Hematopoietic multipotent progenitor cell treated with erythropoietin and hydrocortisone succinate and interleukin-3 and kit ligand, for 15 days (in vitro differentiated cells): ENCODE results near the gene TEX28.
"Not testable (repeated sequence)": the region's sequence is repeated elsewhere in the genome, so short reads cannot be mapped to it uniquely, and the experiment has no call there.

Experiments
- DNase-seq: peaks from one replicate; pipeline ENCODE4 v3.0.0-alpha.2; 2015; ENCODE audit warnings: low spot score

The TEX28 gene, protein sequence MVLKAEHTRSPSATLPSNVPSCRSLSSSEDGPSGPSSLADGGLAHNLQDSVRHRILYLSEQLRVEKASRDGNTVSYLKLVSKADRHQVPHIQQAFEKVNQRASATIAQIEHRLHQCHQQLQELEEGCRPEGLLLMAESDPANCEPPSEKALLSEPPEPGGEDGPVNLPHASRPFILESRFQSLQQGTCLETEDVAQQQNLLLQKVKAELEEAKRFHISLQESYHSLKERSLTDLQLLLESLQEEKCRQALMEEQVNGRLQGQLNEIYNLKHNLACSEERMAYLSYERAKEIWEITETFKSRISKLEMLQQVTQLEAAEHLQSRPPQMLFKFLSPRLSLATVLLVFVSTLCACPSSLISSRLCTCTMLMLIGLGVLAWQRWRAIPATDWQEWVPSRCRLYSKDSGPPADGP

DNA sequence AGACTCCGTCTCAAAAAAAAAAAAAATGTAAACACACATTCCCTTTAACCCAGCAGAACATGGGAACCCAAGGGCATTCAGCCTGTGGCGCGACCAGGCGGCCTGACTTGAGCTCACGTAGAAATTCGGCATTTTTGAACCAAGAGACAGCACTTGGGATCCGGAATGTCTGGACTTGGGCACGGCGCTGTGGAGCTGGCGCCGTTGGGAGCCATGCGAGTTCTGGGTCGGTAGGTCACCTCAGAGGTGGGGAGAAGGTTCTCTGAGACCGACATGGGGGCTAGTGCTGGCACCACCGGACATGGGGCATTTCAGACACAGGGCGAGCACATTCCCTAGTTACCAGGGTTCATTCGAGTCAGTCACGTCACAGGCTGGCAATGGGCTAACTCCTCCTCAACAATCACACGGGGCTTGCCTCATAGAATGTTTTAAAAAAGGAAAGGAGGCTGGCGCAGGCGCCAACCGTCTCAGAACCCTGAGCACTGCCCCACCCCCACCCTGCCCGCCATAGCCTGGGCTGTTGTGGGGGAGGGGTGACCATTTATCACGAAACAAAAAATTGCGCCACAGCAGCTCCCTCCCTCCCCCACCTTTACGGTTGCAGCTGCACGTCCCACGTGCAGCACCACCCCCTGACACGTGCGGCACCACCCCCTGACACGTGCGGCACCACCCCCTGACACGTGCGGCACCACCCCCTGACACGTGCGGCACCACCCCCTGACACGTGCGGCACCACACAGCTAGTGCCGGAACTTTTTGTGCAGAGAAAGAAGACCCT lies at the start of gene TEX28:
Gene TEX28 (minus strand): TSS at position 334 of the 784 bp plus-strand sequence. CDS start 3,007 bp downstream, outside the sequence.
- DNase-seq: no peak

DNA sequence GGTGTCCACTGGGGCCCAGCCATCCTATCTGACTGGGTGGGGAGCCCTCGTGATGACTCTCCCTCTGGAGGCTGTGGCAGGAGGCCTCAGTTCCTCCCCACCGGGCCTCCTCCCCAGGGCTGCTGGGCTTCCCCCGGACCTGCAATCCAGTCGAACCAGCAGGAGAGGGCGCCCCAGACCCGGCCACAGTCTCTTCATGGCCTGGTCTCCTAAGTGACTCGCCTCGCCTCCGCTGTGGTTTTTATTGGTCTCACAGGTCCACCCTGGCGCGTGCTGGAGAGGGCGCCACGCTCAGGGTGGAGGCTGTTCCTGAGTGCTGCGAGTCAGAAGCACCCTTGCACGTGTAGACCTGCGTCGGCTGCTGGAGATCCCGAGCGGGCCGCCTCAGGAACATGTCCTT lies 48.7 kb upstream of the TEX28 start:
- DNase-seq: not testable (repeated sequence)

DNA sequence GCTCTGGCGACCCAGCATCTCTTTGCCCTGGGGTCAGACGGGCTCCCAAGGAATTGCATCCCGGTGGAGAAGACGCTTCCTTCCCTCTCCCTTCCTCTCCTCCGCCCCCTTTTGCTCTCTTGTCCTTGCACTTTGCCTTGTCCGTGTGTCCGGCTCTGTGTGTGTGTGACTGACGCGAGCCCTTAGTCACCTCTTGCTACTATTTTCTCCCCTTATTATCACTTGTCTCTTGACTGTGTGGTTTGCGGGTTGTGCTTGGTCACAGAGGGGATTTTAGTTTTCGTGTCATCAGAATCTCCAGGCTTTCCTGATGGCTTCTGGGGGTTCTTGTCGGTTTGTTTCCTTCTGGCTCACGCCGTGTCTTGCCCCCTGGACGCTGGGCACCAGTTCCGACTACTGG lies 48.1 kb upstream of the TEX28 start:
- not testable (repeated sequence) for DNase-seq

DNA sequence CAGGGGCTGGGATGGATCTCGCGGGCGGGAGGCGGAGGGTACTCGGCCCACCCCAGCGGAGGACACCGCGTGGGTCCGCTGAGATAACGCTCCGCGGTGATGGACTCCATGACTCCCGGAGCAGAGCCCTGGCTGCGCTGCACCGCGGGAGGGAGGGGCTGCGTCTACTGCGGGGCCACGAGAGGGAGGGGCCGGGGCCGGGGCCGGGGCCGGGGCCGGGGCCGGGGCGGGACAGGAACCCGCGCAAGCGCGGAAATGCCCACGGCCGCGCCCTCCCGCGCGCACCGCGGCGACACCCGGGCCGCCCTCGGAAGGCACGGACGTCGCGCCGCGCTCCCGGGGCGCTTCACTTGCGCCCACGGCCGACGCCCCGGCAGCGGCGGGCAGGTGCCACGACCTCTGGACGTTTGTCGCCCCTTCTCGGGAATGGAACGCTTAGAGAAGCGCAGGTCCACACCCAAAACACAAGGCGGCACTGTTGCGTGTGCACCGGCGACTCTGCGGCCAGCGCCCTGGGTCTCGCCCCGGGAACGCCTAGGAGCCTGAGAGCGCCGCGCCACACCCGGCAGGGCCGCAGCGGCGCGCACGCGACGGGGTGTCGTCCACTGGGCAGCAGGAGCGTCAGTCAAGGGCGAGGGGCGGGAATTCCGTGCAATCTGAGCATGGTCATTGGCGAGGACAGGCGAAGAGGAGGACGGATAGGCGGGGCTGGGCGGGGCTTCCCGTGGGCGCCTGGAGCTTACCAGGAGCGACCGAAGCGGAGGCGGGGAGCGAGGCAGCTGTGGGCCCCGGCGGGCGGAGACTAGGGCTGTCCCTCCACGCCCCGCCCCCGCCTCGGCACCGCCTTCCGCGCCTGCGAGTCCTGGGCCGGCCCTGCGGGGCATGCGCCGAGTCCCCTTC lies 46.7 kb upstream of the TEX28 start:
- not testable (repeated sequence) for DNase-seq

DNA sequence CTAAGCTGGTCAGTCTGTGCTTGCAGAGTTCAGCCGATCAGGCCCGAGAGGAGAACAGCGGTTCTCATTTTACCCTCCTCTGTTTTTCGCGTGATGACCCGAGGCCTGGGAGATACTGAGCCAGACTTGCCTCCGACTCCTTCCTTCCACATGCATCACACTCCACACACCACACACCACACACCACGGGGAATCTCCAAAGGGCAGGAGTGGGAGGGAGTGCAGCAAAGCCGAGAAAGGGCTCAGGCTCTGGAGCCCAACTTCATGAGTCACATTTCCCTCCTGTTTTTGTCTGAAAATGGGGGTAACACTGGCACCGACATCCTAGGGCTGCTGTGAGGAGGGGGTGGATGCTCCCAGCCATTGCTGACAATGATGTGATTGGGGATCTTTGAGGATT lies 39.6 kb upstream of the TEX28 start:
- no peak for DNase-seq

DNA sequence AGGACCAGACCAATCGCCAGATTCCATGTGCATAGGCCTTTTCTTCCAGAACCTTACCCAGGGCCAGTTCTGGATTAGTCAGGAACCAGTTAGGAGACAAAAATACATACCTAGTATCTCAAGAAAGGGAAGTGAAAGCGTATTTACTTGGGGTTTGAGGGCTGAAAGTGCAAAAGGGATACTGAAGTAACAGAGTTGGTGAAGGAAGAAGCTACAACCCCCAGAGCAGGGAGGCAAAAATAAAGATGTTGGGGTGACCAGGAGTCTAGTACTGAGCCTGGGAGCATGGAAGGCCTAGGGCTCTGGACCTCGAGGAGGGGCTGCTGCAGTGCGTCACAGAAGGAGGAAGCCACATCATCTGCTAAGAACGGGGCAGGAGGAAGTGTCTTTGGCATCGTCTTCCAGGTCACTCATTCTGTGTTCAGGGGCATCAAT lies 38.9 kb upstream of the TEX28 start:
- no peak for DNase-seq

DNA sequence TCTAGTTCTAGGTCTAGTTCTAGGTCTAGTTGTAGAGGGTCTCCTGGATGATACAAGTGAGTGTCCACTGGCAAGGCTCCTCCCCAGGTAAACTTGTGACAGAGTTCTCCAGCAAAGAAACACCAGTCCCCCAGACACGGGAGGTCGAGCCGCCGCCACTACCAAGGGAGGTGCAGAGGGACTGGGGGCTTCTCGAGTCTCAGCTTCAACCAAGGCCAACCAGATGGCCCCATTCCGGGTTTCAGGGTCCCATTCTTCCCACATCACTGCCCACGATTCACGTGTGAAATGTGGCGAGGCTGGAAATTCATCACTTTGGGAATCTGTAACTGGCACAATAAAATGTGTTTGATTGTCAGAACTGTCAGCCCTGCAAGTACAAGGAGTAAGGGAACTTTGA lies 38.2 kb upstream of the TEX28 start:
- DNase-seq: no peak

DNA sequence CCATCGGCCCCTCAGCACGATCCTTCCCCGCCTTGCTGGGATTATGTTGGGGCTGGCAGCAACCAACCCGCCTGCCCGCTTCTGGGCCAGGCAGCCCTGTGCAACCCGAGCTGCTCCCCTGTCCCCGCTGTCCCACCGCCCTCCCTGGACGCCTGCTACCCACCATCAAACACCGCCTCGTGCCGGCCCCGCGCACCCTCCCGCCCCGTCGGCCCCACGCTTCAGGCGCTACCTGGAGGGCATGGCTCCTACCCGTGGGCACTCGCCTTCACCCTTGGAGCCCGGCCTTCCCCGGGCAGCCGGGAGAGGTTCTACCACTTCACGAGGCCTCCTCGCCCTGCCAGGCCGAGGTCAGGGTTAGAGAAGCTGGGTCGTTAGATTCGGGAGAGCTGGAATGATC lies 37.6 kb upstream of the TEX28 start:
- no peak for DNase-seq

DNA sequence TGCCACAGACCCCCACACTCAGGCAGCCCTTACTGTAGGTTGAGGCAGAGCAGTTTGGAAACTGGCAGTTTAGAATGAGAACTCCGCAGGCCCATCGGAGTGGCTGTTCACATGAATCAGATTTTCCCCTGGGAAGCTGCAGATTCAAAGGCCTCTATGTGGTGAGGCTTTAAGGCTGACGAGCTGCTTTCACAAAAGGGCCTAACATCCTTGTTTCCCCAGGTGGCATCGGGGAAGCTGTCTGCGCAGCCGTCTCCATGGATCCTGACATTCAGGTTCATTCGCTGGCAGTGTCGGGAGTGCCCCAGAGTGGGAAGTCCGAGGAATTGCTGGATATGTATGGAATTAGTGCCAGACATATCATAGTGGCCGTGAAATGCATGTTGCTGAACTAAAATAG lies 34.4 kb upstream of the TEX28 start:
- no peak for DNase-seq

DNA sequence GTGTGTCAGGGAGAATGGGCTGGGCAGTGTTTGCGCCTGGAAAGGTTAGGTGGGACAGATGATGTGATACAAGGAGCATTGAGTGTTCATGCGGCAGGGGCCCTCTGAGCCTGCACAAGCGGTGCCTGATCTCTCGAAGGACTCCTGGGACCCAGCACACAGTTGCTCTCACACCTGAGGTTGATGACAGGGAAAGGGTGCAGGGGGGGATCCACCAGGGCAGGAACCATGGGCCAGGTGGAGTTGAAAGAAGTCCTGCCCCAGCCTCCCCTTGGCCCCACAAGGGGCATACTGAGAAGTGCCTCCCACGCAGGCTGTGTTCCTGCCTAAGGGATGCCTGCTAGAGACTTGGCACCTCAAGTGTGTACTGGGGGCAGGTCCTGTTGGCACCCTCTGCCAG lies 33.7 kb upstream of the TEX28 start:
- DNase-seq: no peak

DNA sequence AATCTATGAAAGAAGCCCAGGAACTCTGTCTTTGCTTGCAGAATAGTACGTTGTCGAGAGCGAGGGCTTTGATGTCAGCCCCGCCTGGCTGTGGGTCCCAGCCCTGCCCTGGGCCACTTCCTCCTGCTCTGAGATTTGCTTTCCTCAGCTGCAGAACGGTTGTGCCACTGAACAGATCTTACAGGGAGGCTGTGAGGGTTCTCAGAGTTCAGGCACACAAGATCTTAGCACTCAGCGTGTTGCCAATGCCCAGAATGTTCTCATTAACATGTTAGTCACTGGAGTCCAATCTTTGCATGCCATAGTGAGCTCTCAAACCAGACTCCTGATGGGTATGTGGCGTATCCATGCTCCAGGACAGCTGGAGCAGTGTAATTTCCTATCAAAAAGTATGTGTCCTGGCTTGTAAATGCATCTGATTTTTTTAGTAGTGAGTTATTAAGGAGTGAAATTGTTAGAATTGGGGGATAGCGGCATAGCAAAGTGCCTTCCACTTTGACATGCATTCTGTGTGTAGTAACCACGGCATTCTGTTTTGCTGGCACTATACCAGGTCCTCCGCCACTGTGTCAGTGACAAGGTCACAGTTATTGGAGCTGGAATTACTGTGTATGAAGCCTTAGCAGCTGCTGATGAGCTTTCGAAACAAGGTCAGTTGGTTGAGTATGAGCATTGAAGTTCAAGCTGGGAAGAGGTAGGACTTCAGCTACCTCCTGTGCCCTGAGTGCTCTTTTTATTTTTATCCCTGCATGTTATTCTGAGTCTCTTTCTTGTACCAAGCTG lies 32.3 kb upstream of the TEX28 start:
- no peak for DNase-seq

DNA sequence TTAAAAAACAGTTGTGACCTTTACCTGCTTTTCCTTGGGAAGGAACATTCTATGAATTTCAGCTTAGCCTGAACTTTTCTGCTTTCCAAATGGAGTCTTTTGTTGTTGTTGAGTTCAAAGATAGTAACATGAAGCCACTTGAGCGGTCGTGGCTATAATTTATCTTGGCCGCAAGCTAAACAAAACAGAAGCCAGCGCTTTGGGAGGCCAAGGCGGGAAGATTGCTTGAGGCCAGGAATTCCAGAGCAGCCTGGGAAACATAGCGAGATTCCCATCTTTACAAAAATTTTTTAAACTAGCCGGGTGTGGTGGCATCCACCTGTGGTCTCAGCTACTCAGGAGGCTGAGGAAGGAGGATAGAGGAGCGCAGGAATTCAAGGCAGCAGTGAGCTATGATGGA lies 30.6 kb upstream of the TEX28 start:
- DNase-seq: no peak

DNA sequence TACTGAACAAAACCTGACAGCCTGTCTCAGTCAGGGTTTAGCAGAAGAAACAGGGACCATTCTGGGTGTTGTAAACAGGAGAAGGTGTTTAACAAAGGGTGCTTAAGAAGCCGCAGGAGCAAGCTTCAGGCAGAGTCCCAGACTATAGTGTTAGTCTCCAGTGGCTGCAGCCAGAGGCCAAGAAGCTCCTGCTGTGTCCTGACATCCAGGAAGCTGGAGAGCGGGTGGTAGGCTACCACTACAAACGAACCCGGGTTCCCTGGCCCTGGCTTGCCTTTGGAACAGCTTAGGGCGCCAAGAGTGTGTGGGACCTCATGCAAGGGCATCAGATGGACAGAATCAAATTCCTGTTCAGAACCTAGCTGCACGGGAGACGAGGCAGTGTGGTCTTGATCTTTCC lies 28.6 kb upstream of the TEX28 start:
- DNase-seq: no peak

DNA sequence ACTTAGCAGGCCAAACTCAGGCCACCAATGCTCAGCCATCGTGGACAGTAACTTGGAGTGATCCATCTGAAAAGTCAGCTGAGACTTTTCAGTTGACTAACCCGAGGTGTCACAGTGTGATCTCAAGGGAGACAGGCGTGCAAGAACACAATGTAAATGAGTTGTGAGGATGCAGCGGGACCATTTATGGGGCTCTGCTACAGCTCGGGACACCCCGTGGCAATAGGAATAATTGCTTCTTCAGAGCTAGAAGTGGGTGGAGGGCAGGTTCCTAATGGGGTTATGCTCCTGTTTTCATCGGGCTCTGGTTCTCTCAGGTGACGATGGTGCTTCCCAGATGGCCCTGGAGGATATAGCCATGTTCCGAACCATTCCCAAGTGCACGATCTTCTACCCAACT lies 28.0 kb upstream of the TEX28 start:
- no peak for DNase-seq

DNA sequence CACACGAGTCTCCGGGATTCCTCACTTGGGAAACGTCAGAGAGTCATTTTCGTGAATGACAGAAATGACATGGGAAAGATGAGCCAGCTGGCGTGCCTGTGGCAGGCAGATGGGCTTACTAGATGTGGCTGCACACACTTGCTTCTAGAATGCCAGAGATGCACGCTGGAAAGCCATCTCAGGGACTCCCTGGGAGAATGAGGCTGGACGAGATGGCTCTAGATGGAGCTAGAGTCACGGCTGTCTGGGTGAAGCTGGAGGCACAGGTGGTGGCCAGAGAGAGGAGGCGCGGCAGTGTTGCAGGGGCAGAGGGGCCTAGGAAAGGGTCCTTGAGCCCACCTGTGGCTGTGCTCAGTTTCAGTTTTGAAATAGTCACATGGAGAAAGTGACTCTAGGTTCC lies 26.7 kb upstream of the TEX28 start:
- no peak for DNase-seq

DNA sequence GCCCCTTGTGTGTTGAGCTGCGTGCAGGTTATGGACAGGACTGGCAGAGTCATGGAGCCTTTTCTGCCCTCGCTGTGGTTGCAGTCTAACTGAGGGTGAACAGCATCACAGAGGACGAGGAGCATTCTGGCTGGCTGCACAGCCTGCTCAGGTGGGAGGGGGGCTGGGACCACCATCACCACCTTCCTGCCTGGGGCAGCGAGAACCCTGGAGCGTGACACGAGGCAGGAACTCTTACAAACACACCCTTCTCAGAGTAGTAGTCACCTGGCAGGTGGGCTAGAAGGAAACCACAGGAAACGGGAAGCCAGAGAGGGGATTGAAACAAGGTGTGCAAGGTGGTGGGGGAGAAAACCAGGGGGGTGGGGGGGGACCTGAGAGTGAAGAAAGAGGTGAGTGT lies 26.2 kb upstream of the TEX28 start:
- no peak for DNase-seq

DNA sequence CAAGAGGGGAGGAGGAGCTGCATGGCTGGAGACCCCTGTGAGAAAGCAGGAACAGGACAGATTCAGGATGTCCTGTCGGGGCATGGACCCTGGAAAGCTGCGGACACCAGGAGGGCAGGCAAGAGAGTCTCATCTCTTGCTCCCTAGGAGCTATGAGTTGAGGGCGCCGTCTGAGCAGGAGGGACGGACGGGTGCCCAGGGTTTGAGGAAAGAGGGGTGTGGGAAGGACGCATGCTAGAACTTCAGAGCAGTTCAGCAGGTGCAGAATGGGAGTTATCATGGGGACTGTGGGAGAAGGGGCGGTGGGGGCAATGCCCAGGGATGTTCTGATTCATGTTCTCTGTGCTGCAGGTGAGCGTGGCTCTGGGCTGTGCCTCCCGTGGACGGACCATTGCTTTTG lies 25.5 kb upstream of the TEX28 start:
- no peak for DNase-seq

DNA sequence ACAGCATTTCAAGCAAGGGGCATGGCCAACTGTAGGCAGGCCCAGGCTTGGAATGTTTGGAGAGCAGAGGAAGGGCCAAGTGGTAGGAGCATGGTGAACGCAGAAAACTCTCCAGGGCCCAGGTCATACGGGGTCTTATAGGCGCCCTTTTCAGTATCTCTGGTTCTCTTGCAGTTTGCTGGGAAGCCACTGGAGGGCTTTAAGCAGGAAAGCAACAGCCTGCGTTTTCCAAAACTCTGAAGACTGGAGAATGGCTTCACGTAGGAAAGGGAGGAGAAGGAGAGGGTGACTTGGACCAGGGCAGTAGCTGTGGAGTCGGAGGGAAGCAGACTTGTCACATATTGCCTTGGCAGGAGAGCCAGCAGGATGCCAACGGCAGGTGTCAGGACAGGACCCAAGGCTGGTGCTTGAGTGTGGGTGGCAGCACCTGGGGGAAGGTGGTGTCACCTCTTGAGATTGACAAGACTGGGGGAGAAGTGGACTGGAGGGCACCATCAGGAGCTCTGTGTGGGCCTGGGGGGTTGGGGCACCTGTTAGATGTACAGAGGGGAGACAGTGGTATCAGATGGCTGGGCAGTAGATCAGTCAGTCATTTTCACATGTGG lies 22.6 kb upstream of the TEX28 start:
- peak; percentile 3 for DNase-seq

DNA sequence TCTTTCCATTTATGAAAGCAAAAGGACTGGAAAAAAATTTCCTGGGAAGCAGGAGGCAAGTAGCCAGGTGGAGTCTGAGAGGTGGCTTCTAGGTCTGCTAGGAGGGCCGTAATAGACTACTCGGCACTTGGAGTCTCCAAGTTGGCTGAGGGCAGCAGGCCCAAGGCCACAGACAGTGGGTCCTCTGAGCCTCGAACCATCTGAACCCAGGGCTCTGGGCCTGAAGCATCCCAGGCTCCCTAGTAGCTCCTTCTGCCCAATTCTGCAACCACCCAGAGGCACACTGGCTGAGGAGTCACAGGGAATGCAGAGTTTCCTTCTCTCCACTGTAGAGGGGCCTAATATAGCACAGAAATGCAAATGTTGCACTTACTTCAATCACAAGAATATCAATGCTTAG lies 20.5 kb upstream of the TEX28 start:
- DNase-seq: no peak

DNA sequence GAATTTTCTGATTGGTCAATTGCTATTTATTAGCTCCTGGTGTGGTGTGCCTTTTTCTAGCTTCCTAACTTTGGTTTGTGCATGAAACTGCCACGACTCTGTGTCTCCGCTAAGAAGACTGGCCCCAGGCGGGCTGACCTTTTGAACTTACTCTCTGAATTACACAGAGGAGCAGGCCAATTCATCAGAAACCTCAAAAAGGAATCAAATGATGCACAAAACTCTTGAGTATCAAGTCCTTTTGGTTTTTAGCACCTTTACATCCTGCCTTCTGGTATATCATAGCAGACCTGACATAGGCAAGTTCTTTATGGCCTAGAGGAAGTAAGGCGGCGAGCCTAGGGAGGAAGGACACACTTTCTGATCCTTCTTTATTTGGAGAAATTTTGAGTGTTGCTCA lies 18.2 kb upstream of the TEX28 start:
- no peak for DNase-seq

DNA sequence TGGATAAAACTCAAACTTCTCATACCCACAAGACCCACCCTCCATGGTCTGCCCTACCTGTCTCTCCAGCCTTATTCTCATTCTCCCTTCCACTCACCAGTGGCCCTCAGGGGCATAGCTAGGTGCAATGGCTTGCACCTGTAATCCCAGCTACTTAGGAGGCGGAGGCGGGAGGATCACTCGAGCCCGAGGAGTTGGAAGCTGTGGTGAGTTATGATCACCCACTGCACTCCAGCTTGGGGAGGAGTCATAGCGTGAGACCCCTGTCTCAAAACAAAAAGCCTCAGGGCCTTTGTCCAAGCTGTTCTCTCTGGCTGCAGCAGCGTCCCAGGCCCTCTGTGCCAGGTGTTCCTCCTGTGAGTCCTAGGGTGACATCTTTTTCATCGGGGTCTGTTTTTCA lies 17.2 kb upstream of the TEX28 start:
- DNase-seq: no peak
